Measurements from ENCODE around the gene PSME4.

DNA sequence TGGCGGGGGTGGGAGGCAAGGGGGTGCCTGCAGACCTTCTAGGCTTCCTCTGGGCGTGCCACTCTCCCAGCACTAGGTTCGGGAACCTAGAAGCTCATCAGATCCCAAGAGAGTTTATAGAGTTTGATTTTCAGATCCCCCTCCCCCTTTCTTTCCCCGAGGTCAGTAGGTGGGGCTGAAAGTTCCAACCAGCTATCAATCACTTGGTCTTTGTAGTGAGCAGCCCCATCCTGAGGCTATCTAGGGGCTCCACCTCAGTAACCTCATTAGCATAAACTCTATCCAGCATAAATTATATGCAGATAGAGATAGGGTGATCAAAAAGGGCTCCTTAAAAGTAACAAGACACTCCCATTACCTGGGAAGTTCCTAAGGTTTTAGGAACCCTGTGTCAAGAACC lies 151.2 kb downstream of the PSME4 start:
- TF ChIP-seq ZNF253 (CRISPR knock-in tag; IDR thresholded peaks at IDR 0.05; ENCODE audit: borderline replicate concordance): no peak
- no peak for TF ChIP-seq POLR2A (IDR thresholded peaks at IDR 0.05; ENCODE audit: insufficient read depth in 1 of 2, low read depth in 2 of 2, low read length in 2 of 2)
- TF ChIP-seq, protein P1, sequence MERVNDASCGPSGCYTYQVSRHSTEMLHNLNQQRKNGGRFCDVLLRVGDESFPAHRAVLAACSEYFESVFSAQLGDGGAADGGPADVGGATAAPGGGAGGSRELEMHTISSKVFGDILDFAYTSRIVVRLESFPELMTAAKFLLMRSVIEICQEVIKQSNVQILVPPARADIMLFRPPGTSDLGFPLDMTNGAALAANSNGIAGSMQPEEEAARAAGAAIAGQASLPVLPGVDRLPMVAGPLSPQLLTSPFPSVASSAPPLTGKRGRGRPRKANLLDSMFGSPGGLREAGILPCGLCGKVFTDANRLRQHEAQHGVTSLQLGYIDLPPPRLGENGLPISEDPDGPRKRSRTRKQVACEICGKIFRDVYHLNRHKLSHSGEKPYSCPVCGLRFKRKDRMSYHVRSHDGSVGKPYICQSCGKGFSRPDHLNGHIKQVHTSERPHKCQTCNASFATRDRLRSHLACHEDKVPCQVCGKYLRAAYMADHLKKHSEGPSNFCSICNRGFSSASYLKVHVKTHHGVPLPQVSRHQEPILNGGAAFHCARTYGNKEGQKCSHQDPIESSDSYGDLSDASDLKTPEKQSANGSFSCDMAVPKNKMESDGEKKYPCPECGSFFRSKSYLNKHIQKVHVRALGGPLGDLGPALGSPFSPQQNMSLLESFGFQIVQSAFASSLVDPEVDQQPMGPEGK (CRISPR knock-in tag; IDR thresholded peaks at IDR 0.05): no peak
- TF ChIP-seq ZNF512 (CRISPR knock-in tag; IDR thresholded peaks at IDR 0.05): no peak
- TF ChIP-seq SRSF9 (IDR thresholded peaks at IDR 0.05; ENCODE audit: borderline replicate concordance, insufficient read depth, low read depth, low read length, poor library complexity, severe bottlenecking): no peak
- no peak for TF ChIP-seq ZNF317 (CRISPR knock-in tag; IDR thresholded peaks at IDR 0.05)
- TF ChIP-seq ARNT (IDR thresholded peaks at IDR 0.05): no peak
- TF ChIP-seq ZNF773 (CRISPR knock-in tag; IDR thresholded peaks at IDR 0.05; ENCODE audit: borderline replicate concordance): no peak
- TF ChIP-seq EP300 (IDR thresholded peaks at IDR 0.05; ENCODE audit: low read depth in 2 of 2, low read length in 2 of 2): no peak
- TF ChIP-seq EP300 (CRISPR knock-in tag; IDR thresholded peaks at IDR 0.05; ENCODE audit: borderline replicate concordance): no peak
- no peak for TF ChIP-seq ZNF407 (CRISPR knock-in tag; IDR thresholded peaks at IDR 0.05; ENCODE audit: not compliant biosample characterization)

Measured in HepG2 (cell line).